NCI-H128 (cell line): ENCODE results near the gene TTPAL.
A peak's percentile ranks its signal among the peaks of the same experiment; 100 is the strongest.

ENCODE experiments used
- DNase-seq: peaks from one replicate; lab custom pipeline; 2025; ENCODE audit not compliant: unreplicated experiment; lab: John Stamatoyannopoulos, UW

Gene TTPAL

GRCh38 chr20:44475694-44476560, at the start of gene TTPAL:
Gene TTPAL (plus strand): TSS chr20:44475874. CDS start chr20:44480000, 4,126 bp downstream.
- peak; percentile 83 for DNase-seq

- DNase-seq = no peak
These were observed 49.8 kb upstream of the TTPAL start for GRCh38 chr20:44425923-44426322.

GRCh38 chr20:44426879-44427790, 48.5 kb upstream of the TTPAL start:
- DNase-seq = no peak

GRCh38 chr20:44427804-44428173, 47.9 kb upstream of the TTPAL start:
- no peak for DNase-seq

- DNase-seq = no peak
These were observed 47.3 kb upstream of the TTPAL start for GRCh38 chr20:44428174-44429016.

GRCh38 chr20:44429017-44429339, 46.7 kb upstream of the TTPAL start:
- no peak for DNase-seq

- DNase-seq = no peak
These were observed 46.0 kb upstream of the TTPAL start for GRCh38 chr20:44429419-44430269.

GRCh38 chr20:44430270-44431065, 45.2 kb upstream of the TTPAL start:
- DNase-seq = no peak

- no peak for DNase-seq
These were observed 44.6 kb upstream of the TTPAL start for GRCh38 chr20:44431118-44431501.

GRCh38 chr20:44431502-44432234, 44.0 kb upstream of the TTPAL start:
- no peak for DNase-seq

GRCh38 chr20:44432618-44433577, 42.8 kb upstream of the TTPAL start:
- no peak for DNase-seq

- DNase-seq = no peak
These were observed 41.7 kb upstream of the TTPAL start for GRCh38 chr20:44433751-44434538.

GRCh38 chr20:44435630-44436335, 39.9 kb upstream of the TTPAL start:
- no peak for DNase-seq

- no peak for DNase-seq
These were observed 39.3 kb upstream of the TTPAL start for GRCh38 chr20:44436393-44436792.

GRCh38 chr20:44437497-44437896, 38.2 kb upstream of the TTPAL start:
- DNase-seq = no peak

GRCh38 chr20:44438782-44439181, 36.9 kb upstream of the TTPAL start:
- no peak for DNase-seq
